ENCODE data around the gene SCAMP4.

GRCh38 chr19:1968279-1969175 lies 63.3 kb downstream of the SCAMP4 start:
- TF ChIP-seq CTCF (conservative IDR thresholded peaks at IDR 0.05 in 1 of 2, IDR thresholded peaks at IDR 0.05 in 1 of 2; ENCODE audit: low read depth in 1 of 2, low read length in 2 of 2) (no peak), EZH2 (IDR thresholded peaks at IDR 0.05; ENCODE audit: low read length, missing control alignments) (no peak)

Measured in fibroblast of lung (primary cell).